Spleen (tissue), 7 donors: ENCODE results near the gene C5.

Experiments
- CTCF ChIP-seq, 11 experiments: fragments of 200-600 bp in 7 of 11; fragments of 450-650 bp in 4 of 11; sonication (generic) in 4 of 11; IDR thresholded peaks in 8 of 11; conservative IDR thresholded peaks in 3 of 11; 1 replicate in 7 of 11; 2 replicates in 4 of 11; pipeline versions ENCODE4 v1.4.0 to v1.8.0; 2016 to 2021; ENCODE audit warnings: antibody characterized with exemption in 11 of 11, inconsistent platforms in 4 of 11, mild to moderate bottlenecking in 1 of 11
- POLR2A ChIP-seq, 3 donors: fragments of 450-650 bp; IDR thresholded peaks; one replicate each; pipeline ENCODE4 v1.5.1; 2017; ENCODE audit warnings: antibody characterized with exemption in 3 of 3, mild to moderate bottlenecking in 1 of 3
- POLR2AphosphoS5 ChIP-seq, 3 donors: sonication (generic); formaldehyde crosslinking; IDR thresholded peaks; one replicate each; pipeline ENCODE4 v1.5.1; 2017; ENCODE audit warnings: antibody characterized with exemption in 3 of 3
- donor health status: DM: no; HTN: no; CAD: no; lungs with moderate emphysema.
- donor health status: DM: no; HTN: no; CAD: no.
- donor health status: DM: no; HTN: no; CAD: no.

DNA sequence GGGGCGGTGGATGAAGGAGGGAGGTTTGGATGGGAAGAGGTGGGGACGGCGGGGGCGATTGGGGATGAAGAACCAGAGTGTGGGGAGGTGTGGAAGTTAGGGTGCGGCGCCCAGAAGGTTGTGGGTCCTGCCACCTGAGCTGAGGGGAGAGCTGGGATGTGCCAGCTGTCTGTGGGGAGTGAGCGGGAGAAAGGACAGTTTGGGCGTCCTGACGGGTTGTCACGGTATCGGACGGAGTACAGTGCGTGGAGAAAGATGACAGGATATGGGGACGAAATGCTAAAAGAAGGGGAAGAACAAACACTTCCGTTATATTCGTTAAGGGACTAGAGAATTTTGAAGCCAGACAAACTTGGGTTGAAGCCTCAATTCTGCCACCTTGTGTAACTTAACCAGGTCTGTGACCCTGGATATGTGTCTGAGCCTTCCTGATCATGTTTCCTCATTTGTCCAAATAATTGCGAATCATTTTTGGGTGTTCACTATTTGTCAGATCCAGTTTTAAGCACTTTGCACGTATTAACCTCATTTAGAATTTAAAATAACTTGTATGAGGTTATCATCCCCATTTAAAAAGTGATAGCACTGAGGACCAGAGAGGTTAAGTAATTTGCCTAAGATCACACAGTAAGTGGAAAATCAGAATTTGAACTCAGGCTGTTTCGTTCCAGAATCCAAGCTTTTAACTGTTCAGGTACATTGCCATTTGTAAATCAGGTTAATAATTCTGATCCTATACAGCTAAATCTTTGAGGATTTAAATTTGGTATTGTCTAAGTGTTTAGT is 25.4 kb upstream of the C5 start:
- TF ChIP-seq POLR2A (IDR thresholded peaks at IDR 0.05) (no peak), CTCF (IDR thresholded peaks at IDR 0.05 in 8 of 11, conservative IDR thresholded peaks at IDR 0.05 in 3 of 11) (peak in 2 of 11 experiments; percentile 20 to 25), POLR2AphosphoS5 (IDR thresholded peaks at IDR 0.05) (no peak)
